Suppressor macrophage (primary cell): ENCODE results near the gene CLK3.
"Not testable (repeated sequence)": the region's sequence is repeated elsewhere in the genome, so short reads cannot be mapped to it uniquely, and the experiment has no call there.

Source experiments
- DNase-seq, 4 experiments: peaks; one replicate each; pipeline ENCODE4 v3.0.0-alpha.2; 2020 to 2022

CLK3 gene

DNA sequence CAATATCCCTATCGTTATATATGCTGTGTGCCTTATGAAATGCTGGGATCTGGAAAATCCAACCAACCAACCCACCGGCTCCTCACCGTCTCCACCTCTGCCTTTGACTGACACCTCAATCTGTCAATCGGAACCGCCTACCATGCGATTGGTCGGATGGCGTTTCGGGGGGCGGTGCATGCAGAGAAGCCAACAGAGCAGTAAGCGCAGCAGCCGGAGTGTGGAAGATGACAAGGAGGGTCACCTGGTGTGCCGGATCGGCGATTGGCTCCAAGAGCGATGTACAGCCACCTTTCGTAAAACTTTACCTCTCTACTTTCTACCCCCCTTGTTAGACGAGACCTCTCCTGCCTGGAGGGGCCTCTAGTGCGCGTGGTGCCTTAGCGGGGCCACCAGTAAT, 6.3 kb downstream of the CLK3 start:
- no peak for DNase-seq

GRCh38 chr15:74622758-74623157, 7.1 kb downstream of the CLK3 start:
- no peak for DNase-seq

- DNase-seq: no peak
Measured at GRCh38 chr15:74624020-74624602, 8.5 kb downstream of the CLK3 start.

GRCh38 chr15:74625693-74626092, 10.1 kb downstream of the CLK3 start:
- DNase-seq: no peak

- no peak for DNase-seq
Measured at GRCh38 chr15:74626336-74626735, 10.7 kb downstream of the CLK3 start.

DNA sequence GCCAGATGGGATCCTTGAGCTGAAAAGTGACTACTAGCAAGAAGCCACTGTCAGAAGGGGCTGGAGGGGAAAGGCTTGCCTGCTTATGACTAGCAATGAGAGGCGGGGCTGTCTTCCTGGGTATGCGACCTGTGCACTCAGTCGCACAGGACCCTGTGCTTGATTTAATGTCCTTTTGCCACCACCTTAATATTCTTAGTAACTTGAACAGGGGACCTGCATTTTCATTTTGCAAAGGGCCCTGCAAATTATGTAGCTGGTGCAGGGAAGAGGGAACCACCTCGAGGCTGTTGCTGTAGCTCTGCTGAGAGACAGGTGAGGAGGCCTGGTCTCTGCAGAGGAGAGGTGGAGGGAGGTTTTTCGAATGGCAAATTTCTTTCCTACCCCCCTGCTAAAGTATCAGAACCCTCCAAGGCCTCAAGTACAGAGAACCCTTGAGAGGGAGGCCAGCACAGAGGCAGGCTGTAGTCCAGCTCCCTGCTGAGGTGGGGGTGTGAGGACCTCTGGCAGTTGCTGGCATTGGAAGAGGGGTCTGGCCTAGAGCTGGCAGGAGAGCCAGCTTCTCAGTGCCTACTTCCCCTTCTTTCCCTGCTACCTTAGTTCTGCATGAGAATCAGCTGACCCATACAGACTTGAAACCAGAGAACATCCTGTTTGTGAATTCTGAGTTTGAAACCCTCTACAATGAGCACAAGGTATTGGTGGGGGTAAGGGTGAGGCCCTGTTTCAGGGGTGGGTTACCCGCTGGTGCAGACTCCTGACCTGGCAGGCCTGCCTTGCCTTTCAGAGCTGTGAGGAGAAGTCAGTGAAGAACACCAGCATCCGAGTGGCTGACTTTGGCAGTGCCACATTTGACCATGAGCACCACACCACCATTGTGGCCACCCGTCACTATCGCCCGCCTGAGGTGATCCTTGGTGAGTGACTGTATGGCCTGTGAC, 11.4 kb downstream of the CLK3 start:
- peak; percentile 41 to 62 (median 54) for DNase-seq

GRCh38 chr15:74627766-74628165, 12.1 kb downstream of the CLK3 start:
- no peak for DNase-seq

- peak in 1 of 4 experiments; percentile 17 for DNase-seq
Measured at GRCh38 chr15:74628199-74628598, 12.6 kb downstream of the CLK3 start.

DNA sequence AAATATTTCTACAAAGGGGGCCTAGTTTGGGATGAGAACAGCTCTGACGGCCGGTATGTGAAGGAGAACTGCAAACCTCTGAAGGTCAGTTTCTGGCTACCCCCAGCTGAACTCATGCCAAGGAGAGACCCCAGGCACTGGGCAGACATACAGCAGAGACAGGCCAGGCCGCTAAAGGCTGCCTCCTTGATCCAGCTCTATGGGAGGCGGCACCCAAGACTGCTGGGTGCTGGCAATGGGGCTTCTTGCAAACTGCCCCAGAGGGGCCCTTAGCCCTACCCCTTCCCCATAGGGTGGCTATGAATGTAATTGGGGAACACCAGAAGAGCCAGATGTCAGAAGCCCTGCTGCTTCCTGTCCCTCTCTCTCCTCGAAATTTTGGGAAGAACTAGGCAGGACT, 13.3 kb downstream of the CLK3 start:
- DNase-seq: no peak

GRCh38 chr15:74629696-74630095, 14.1 kb downstream of the CLK3 start:
- DNase-seq: not testable (repeated sequence)

- DNase-seq: peak in 3 of 4 experiments; percentile 14 to 38 (median 25)
Measured at GRCh38 chr15:74630284-74631086, 14.8 kb downstream of the CLK3 start.

- no peak for DNase-seq
Measured at GRCh38 chr15:74631087-74631385, 15.4 kb downstream of the CLK3 start.

- DNase-seq: no peak
Measured at GRCh38 chr15:74631408-74631807, 15.8 kb downstream of the CLK3 start.

GRCh38 chr15:74631935-74632560, 16.4 kb downstream of the CLK3 start:
- peak; percentile 69 to 80 (median 72) for DNase-seq

- no peak for DNase-seq
Measured at GRCh38 chr15:74632601-74633000, 17.0 kb downstream of the CLK3 start.

GRCh38 chr15:74633781-74634180, 18.1 kb downstream of the CLK3 start:
- no peak for DNase-seq

DNA sequence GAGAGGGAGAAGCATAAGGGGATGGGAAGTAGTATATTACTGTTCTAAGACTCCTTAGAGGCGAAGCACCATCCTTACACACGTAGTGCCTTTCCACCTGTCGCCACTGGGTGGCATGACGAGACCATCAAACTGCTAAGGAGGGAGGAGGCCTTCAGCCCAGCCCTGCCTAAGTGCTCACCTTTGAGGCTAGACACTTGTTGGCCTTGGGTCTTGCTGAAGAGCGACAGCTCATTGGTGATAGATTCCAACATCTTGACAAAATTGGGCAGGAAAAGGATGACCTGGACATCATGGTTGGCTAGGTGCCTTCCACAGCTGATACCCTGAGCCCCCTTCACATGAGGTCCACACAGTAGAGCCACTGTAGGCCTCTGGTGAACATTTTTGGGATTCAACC, 19.6 kb downstream of the CLK3 start:
- DNase-seq: peak; percentile 74 to 82 (median 78)

- no peak for DNase-seq
Measured at GRCh38 chr15:74636984-74637383, 21.3 kb downstream of the CLK3 start.

DNA sequence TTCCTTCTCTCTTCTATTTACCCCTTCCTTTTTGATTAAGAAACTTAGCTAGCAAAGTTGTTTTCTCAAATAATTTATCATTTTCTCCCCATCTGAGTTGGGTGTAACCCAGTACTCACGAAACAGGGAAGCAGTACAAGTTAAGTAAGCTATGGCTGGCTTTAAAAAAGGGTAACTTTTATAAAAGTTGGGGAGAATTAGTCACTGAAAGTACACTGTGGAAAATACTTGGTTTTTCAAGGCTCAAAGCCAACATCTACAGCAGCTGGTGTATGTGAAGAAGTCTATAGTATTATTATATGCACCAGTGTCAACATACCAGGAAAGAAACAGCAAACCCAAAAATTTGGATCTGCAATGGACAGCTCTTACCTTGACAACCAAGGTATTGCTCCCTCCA, 25.5 kb downstream of the CLK3 start:
- no peak for DNase-seq

DNA sequence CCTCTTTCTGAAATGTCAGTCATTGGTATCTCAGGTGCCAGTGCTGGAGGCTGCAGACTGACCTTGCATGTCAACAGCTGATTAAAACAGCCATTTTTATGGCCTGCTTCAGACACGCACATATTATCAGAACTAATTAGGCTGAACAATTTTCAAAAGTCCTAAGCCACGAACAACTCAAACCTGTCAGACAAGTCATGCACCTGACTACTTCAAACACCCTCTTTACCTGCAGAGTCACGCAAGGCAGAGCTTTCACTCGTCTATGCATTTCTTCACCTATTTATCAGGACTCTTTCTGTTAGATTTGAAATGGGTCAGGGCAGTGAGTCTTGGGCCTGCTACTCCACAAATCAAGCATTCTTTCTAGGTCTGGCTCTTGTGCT, 26.7 kb downstream of the CLK3 start:
- DNase-seq: no peak

GRCh38 chr15:74642734-74643664, 27.4 kb downstream of the CLK3 start:
- DNase-seq: no peak
